Ammon's horn (tissue), 1 donor: ENCODE data around the gene KRTAP5-5.
A peak's percentile ranks its signal among the peaks of the same experiment; 100 is the strongest.
"Not testable (repeated sequence)": the region's sequence is repeated elsewhere in the genome, so short reads cannot be mapped to it uniquely, and the experiment has no call there.

Experiments
- DNase-seq: peaks from one replicate; pipeline ENCODE4 v3.0.0-alpha.2; 2016; ENCODE audit warnings: low spot score

Gene KRTAP5-5, protein sequence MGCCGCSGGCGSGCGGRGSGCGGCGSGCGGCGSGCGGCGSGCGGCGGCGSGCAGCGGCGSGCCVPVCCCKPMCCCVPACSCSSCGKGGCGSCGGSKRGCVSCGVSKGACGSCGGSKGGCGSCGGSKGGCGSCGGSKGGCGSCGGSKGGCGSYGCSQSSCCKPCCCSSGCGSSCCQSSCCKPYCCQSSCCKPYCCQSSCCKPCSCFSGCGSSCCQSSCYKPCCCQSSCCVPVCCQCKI

DNA sequence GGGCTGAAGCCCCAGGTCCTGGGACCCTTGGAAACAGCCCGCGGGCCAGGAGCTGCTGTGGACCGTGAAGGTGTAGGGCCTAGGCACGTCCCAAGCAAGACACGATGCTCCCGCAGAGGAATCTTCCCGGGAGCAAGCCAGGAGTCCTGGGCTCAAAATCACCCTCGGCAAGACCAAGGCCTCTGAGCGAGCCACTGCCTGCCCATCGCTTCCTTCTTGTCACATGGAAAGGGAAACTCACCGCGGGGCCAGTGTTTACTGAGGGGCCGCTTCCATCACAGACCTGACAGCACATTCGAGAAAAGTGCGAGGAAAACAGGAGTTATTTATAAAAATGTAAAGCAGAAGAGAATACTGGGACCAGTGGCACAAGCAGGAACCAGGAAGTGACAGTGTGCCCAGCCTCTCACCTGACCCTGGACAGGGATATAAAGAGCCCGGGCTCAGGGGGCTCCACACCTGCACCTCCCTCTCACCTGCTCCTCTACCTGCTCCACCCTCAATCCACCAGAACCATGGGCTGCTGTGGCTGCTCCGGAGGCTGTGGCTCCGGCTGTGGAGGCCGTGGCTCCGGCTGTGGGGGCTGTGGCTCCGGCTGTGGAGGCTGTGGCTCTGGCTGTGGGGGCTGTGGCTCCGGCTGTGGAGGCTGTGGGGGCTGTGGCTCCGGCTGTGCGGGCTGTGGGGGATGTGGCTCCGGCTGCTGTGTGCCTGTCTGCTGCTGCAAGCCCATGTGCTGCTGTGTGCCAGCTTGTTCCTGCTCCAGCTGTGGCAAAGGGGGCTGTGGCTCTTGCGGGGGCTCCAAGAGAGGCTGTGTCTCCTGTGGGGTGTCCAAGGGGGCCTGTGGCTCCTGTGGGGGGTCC is at the start of gene KRTAP5-5:
Gene KRTAP5-5 (plus strand): TSS at position 450 of the 860 bp plus-strand sequence. CDS start 66 bp downstream, at position 516.
- DNase-seq: no peak

DNA sequence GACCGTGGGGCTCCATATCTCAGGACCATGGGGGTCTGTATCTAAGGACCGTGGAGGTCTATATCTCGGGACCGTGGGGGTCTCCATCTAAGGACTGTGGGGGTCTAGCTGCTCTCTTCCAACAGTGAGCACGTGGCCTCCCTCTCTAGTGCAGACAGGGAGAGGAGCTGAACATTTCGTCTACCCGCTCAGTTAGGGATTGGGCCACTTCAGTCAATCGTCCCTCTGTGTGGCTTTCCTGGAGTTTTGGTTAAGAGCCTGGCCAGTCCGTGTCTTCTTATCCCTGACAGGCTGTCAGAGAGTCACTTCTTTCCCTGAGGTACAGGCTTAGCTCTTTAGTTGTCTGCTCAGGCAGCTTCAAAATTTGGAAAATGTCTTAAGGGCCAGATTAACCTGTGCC is 47.6 kb upstream of the KRTAP5-5 start:
- no peak for DNase-seq

GRCh38 chr11:1582909-1583308 is 46.7 kb upstream of the KRTAP5-5 start:
- not testable (repeated sequence) for DNase-seq

GRCh38 chr11:1584661-1585370 is 44.8 kb upstream of the KRTAP5-5 start, which contains the start of gene KRTAP5-1:
TSS of gene KRTAP5-1 (minus strand) at chr11:1585283. CDS start at chr11:1585249, 34 bp downstream.
- not testable (repeated sequence) for DNase-seq

- no peak for DNase-seq
Measured at GRCh38 chr11:1586699-1587098, 42.9 kb upstream of the KRTAP5-5 start.

DNA sequence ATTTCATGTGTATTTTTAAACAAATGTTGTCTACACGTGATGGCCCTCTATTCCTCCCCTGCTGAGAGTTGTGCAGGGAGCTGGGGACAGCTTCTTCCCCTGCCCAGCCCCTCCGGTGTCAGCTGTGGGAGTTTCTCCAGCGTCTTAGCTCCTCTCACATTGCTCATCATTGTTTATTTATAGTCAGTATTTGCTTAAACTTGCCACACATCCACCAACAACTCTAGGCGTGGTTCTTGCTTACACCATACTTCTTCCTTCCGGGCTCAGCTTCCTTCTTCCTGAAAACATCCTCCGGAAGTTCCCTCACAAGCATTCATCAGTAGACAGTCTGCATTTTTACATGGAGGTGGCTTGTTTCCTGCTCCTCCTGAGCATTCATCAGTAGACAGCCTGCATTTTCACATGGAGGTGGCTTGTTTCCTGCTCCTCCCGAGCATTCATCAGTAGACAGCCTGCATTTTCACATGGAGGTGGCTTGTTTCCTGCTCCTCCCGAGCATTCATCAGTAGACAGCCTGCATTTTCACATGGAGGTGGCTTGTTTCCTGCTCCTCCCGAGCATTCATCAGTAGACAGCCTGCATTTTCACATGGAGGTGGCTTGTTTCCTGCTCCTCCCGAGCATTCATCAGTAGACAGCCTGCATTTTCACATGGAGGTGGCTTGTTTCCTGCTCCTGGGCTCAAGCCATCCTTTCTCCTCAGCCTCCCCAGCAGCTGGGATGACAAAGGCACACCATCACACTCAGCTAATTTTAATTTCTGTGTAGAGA is 40.2 kb upstream of the KRTAP5-5 start:
- DNase-seq: not testable (repeated sequence)

- DNase-seq: no peak
Measured at GRCh38 chr11:1589996-1590395, 39.6 kb upstream of the KRTAP5-5 start.

GRCh38 chr11:1592628-1593027 is 36.9 kb upstream of the KRTAP5-5 start:
- DNase-seq: no peak

- not testable (repeated sequence) for DNase-seq
Measured at GRCh38 chr11:1595994-1596575, 33.5 kb upstream of the KRTAP5-5 start.

GRCh38 chr11:1596576-1597121 is 32.9 kb upstream of the KRTAP5-5 start:
- DNase-seq: not testable (repeated sequence)

DNA sequence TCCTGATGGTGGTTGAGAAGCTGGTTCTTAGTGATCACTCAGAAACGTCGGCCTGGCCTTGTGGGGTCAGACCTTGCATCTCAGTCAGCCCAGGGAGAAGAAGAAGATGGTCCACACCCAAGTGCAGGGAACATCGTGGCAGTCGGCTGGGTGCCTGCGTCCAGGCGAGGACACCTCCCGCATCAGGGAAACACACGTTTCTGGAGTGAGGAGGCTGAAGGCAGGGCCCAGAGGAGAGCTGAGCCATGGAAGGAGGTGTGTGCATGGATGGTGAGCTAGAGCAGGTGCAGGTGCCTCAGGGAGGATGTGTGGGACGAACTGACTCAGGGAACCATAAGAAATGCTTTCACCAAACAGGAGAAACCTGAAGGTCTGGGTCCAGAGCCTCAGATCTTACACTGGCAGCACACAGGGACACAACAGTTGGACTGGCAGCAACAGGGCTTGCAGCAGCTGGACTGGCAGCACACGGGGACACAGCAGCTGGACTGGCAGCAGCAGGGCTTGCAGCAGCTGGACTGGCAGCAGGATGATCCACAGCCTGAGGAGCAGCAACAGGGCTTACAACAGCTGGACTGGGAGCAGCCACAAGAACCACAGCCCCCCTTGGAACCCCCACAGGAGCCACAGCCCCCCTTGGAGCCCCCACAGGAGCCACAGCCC is 32.1 kb upstream of the KRTAP5-5 start:
- no peak for DNase-seq

GRCh38 chr11:1597994-1598380 is 31.6 kb upstream of the KRTAP5-5 start, which contains the start of gene KRTAP5-2:
TSS of gene KRTAP5-2 (minus strand) at chr11:1598294. CDS start at chr11:1598250, 44 bp downstream.
- DNase-seq: no peak

GRCh38 chr11:1598406-1598805 is 31.2 kb upstream of the KRTAP5-5 start:
- not testable (repeated sequence) for DNase-seq

DNA sequence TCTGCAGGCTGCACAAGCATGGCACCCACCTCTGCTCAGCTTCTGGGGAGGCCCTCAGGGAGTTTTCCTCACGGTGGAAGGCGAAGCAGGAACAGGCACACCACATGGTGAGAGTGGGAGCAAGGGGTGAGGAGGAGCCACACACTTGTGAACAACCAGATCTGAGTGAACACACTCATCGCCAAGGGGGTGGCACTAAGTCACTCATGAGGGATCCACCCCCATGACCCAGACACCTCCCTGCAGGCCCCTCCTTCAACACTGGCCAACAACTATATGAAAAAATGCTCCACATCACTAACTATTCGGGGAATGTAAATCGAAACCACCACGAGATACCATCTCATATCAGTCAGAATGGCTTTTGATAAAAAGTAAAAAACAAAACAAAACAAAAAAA is 30.8 kb upstream of the KRTAP5-5 start:
- no peak for DNase-seq

DNA sequence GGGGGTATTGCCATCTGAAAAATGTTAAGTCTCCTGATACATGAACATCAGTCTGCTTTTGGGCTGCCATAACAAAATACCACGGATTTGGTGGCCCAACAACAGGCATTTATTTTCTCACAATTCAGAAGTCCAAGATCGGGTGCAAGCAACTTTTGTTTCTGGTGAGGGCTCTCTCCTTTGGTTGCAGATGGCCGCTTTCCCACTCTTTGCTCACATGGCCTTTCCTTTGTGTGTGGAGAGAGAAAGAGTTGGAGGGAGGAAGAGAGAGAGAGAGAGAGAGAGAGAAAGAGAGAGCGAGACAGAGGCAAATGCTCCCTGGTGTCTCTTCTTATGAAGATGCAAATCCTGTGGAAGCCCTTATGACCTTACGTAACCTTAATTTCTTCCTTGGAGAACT is 28.9 kb upstream of the KRTAP5-5 start:
- DNase-seq: peak; percentile 43

- not testable (repeated sequence) for DNase-seq
Measured at GRCh38 chr11:1601663-1602062, 27.9 kb upstream of the KRTAP5-5 start.

DNA sequence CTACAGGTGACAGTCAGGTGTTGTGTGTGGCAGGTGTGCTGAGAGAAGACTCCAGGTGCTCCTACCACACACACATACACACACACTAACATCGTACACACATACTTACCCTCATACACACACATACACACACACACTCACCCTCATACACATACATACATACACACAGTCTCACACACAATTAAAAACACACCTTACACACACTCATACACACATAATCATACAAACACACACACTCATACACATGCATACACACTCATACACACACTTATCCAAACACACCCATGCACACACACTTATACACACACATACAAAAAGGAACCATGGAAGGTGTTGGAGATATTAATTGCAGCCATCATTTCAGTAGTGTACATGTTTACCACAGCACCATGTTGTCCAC is 25.9 kb upstream of the KRTAP5-5 start:
- DNase-seq: no peak

DNA sequence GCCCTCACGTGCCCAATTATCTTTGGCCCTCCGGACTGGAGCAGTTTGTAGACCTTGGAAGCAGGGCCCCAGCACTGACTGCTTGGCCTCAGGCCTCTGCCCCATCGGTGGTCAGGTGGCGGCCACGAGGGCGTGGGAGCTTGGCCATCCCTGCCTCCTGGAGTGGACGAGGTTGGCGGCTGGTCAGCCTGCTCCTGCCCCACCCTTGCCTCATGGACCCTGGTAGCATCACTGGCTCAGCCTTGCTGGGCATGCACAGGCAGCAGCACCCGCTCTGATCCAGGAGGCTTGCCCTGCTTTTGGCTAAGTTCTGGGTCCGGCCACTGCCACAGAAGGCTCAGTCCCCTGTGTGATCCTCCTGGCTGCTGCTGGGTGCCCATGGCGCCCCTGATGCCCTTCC is 25.4 kb upstream of the KRTAP5-5 start:
- DNase-seq: no peak

- DNase-seq: no peak
Measured at GRCh38 chr11:1604711-1605110, 24.9 kb upstream of the KRTAP5-5 start.

DNA sequence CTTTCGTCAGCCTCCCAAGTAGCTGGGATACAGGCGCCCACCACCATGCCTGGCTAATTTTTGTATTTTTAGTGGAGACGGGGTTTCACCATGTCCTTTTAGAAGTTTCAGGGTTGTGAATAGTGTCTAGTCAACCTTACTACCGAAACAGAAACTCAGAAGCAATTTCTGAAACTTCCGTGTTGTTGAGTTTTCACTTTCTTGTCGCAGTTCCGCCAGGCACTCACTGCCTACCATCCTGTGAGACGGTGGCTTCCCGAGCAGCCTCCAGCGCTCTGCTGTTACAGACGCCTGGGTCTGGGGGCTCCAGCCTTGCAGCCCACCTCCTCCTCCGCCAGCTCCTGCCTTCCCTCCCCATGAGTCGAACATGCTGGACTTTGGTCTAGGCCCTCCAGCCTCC is 23.7 kb upstream of the KRTAP5-5 start:
- DNase-seq: not testable (repeated sequence)
